Neural crest cell (in vitro differentiated cells): ENCODE measurements around the gene TEKTIP1. TPM values are rescaled to one million over a fixed set of nuclear protein-coding genes. Genes with fewer than 3 reads are reported as not detected.
"Not testable (repeated sequence)": the region's sequence is repeated elsewhere in the genome, so short reads cannot be mapped to it uniquely, and the experiment has no call there.

Experiments
- DNase-seq: peaks from one replicate; pipeline ENCODE4 v3.0.0; 2021; ENCODE audit warnings: low read depth, mixed read lengths, low spot score
- H3K27ac Mint-ChIP-seq: one replicate; pipeline ENCODE4 v1.8.0; 2021; ENCODE audit warnings: mild to moderate bottlenecking, mixed read lengths; ENCODE audit not compliant: unreplicated experiment
- H3K27me3 Mint-ChIP-seq: 2 replicates; pipeline ENCODE4 v1.8.0; 2021; ENCODE audit warnings: low read depth, mild to moderate bottlenecking, mixed read lengths
- H3K36me3 Mint-ChIP-seq: 2 replicates; pipeline ENCODE4 v1.8.0; 2021; ENCODE audit warnings: low read depth, mild to moderate bottlenecking, mixed read lengths
- H3K4me1 Mint-ChIP-seq: 2 replicates; pipeline ENCODE4 v1.8.0; 2021; ENCODE audit warnings: mixed read lengths
- H3K4me3 Mint-ChIP-seq: one replicate; pipeline ENCODE4 v1.8.0; 2021; ENCODE audit warnings: mild to moderate bottlenecking, mixed read lengths
- H3K9me3 Mint-ChIP-seq: 2 replicates; pipeline ENCODE4 v1.8.0; 2021; ENCODE audit warnings: mixed read lengths
- total RNA-seq: library from RNA; stranded (reverse); gene quantifications from 2 replicates; pipeline ENCODE4 v1.2.1, GENCODE V29; 2021
- TF ChIP-seq, protein P1 (sequence below): fragments of 200-600 bp; sonication (generic); conservative IDR thresholded peaks from 2 replicates; pipeline ENCODE4 v1.5.0; 2021; ENCODE audit warnings: antibody characterized with exemption, mild to moderate bottlenecking

TEKTIP1 gene
- total RNA-seq, 1 donor from 2014 or later, result 2.0 TPM

DNA sequence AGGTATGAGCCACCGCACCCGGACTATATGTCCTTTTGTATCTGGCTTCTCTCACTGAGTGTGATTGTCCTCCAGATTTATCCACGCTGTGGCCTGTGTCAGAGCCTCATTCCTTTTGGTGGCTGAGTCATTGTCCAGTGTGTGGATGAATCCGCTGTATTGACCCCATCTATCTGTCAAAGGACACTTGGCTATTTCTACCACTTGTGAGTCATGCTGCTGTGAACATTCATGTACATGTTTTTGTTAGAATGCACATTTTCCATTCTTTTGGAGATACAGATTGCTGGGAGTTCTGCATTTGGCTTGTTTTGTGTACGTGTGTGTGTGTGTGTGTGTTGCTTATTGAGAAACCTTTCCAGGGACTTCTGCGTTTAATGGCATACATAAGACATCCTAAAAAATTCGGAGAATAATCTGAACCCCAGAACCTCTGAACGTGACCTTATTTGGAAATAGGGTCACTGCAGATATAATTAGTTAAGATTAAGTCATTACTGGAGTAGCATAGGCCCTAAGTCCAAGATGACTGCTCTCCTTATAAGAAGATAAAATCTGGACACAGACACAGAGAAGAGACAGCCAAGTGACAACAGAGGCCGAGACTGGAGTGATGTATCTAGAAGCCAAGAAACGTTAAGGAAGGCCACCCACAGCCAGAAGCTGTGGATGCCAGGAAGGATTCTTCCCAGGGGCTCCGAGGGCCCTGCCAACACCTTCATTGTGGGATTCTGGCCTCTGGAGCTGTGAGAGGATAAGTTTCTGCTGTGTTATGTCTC, 41.4 kb downstream of the TEKTIP1 start:
- no peak for DNase-seq
- TF ChIP-seq, protein P1, sequence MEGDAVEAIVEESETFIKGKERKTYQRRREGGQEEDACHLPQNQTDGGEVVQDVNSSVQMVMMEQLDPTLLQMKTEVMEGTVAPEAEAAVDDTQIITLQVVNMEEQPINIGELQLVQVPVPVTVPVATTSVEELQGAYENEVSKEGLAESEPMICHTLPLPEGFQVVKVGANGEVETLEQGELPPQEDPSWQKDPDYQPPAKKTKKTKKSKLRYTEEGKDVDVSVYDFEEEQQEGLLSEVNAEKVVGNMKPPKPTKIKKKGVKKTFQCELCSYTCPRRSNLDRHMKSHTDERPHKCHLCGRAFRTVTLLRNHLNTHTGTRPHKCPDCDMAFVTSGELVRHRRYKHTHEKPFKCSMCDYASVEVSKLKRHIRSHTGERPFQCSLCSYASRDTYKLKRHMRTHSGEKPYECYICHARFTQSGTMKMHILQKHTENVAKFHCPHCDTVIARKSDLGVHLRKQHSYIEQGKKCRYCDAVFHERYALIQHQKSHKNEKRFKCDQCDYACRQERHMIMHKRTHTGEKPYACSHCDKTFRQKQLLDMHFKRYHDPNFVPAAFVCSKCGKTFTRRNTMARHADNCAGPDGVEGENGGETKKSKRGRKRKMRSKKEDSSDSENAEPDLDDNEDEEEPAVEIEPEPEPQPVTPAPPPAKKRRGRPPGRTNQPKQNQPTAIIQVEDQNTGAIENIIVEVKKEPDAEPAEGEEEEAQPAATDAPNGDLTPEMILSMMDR, result no peak
- H3K4me3 Mint-ChIP-seq, result peak overlapping the region; percentile 50
- H3K4me1 Mint-ChIP-seq, result peaks cover 7% of the 10 kb centered on the region
- peaks cover 54% of the 10 kb centered on the region for H3K27me3 Mint-ChIP-seq
- H3K9me3 Mint-ChIP-seq, result no peaks in the 10 kb centered on the region
- peaks cover 2% of the 10 kb centered on the region for H3K36me3 Mint-ChIP-seq
- no peak overlapping the region for H3K27ac Mint-ChIP-seq

GRCh38 chr19:3581792-3582191, 42.8 kb downstream of the TEKTIP1 start:
- not testable (repeated sequence) for H3K4me3 Mint-ChIP-seq, H3K4me1 Mint-ChIP-seq, H3K36me3 Mint-ChIP-seq, DNase-seq, H3K27ac Mint-ChIP-seq, H3K9me3 Mint-ChIP-seq
- H3K27me3 Mint-ChIP-seq, result peaks cover 56% of the 10 kb centered on the region

GRCh38 chr19:3584036-3584802, 45.2 kb downstream of the TEKTIP1 start:
- not testable (repeated sequence) for H3K4me3 Mint-ChIP-seq, H3K9me3 Mint-ChIP-seq, H3K27ac Mint-ChIP-seq, H3K36me3 Mint-ChIP-seq, DNase-seq, H3K4me1 Mint-ChIP-seq
- peaks cover 69% of the 10 kb centered on the region for H3K27me3 Mint-ChIP-seq

DNA sequence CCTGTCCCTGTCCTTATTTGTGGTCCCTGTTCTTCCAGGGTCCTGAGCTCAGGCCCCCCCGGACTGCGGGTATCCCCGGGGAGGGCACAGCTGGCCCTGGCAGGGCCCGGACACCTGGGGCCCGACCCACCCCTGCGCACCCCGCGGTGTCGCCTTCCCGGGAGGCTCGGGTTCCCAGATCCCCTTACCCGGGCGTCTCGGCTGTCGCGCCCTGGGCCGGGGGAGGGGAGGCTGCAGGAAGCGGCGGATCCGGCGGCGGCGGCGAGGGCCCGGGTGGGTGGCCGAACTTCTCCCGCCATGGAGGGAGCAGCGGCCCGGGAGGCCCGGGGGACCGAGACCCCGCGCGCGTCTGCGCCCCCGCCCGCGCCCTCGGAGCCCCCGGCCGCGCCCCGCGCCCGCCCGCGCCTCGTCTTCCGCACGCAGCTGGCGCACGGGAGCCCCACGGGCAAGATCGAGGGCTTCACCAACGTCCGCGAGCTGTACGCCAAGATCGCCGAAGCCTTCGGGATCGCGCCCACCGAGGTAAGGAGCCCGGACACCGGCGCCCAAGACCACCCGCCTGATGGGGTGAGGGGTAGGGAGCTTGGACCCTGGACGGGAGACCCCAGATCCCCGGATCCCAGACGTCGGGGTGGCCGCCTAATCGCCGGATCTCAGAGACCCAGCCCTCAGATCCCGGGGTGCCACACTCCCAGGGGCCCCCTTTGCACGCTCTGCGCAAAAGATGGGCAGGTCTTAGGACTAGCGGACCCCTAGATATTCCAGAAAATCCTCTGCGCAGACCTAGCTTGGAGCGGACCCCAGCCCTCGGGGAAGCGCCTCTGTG, 46.5 kb downstream of the TEKTIP1 start, which contains the start of gene GIPC3:
Gene GIPC3 (plus strand): TSS at position 178 of the 826 bp plus-strand sequence. CDS start 120 bp downstream, at position 298.
- Mint-ChIP-seq H3K4me1 (no peaks in the 10 kb centered on the region), H3K36me3 (no peaks in the 10 kb centered on the region), H3K9me3 (peaks cover 3% of the 10 kb centered on the region), H3K27me3 (peaks cover 62% of the 10 kb centered on the region), H3K27ac (no peak within 1 kb of the TSS), H3K4me3 (no peak within 1 kb of the TSS)
- no peak for DNase-seq
- TF ChIP-seq, protein P1, result no peak

DNA sequence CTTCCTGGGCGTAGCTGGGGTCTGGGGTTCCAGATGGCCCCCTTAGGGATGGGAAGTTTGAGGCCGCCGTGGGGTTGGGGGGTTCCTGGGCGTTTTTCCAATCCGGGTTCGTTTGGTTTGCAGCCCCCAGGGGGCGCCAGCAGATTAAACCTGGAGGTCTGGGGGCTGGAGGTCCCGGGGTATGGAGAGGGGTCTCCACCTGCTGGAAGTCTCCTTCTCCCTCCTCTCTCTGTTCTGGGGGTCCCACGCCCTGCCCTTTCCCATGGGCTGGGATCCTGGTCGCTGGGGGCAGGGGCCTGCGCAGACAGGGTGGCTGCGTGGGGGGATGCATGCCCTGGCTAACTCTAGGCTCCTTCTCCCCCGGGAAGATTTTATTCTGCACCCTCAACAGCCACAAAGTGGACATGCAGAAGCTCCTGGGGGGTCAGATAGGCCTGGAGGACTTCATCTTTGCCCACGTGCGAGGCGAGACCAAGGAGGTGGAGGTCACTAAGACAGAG, 47.2 kb downstream of the TEKTIP1 start:
- peaks cover 60% of the 10 kb centered on the region for H3K27me3 Mint-ChIP-seq
- peak; percentile 44 for DNase-seq
- no peak overlapping the region for H3K4me3 Mint-ChIP-seq

More for the DNA sequence above, 47.2 kb downstream of the TEKTIP1 start:
- Mint-ChIP-seq H3K27ac (no peak overlapping the region), H3K4me1 (no peaks in the 10 kb centered on the region), H3K9me3 (peaks cover 3% of the 10 kb centered on the region), H3K36me3 (no peaks in the 10 kb centered on the region)
- TF ChIP-seq, protein P1, result peak; percentile 62
